ENCODE measurements around the gene CSNK1G2.

GRCh38 chr19:1913781-1914577 is 27.0 kb upstream of the CSNK1G2 start:
- no peak for TF ChIP-seq CHD2 (IDR thresholded peaks at IDR 0.05; ENCODE audit: low read length, partially characterized antibody)
- TF ChIP-seq, protein P1, sequence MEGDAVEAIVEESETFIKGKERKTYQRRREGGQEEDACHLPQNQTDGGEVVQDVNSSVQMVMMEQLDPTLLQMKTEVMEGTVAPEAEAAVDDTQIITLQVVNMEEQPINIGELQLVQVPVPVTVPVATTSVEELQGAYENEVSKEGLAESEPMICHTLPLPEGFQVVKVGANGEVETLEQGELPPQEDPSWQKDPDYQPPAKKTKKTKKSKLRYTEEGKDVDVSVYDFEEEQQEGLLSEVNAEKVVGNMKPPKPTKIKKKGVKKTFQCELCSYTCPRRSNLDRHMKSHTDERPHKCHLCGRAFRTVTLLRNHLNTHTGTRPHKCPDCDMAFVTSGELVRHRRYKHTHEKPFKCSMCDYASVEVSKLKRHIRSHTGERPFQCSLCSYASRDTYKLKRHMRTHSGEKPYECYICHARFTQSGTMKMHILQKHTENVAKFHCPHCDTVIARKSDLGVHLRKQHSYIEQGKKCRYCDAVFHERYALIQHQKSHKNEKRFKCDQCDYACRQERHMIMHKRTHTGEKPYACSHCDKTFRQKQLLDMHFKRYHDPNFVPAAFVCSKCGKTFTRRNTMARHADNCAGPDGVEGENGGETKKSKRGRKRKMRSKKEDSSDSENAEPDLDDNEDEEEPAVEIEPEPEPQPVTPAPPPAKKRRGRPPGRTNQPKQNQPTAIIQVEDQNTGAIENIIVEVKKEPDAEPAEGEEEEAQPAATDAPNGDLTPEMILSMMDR (IDR thresholded peaks at IDR 0.05): no peak
- TF ChIP-seq BHLHE40 (IDR thresholded peaks at IDR 0.05; ENCODE audit: low read depth, low read length): no peak
- TF ChIP-seq POLR2A (IDR thresholded peaks at IDR 0.05; ENCODE audit: low read length): no peak
- no peak for TF ChIP-seq SMC3 (IDR thresholded peaks at IDR 0.05)
- TF ChIP-seq RCOR1 (IDR thresholded peaks at IDR 0.05; ENCODE audit: low read depth, low read length): no peak
- TF ChIP-seq EP300 (IDR thresholded peaks at IDR 0.05): no peak
- no peak for TF ChIP-seq MAX (IDR thresholded peaks at IDR 0.05)
- no peak for TF ChIP-seq HDAC2 (IDR thresholded peaks at IDR 0.05)

Data from A549 (cell line).